Fibroblast of lung (primary cell): ENCODE data around the gene SLC16A7.

Experiments used
- CTCF ChIP-seq, 2 donors: IDR thresholded peaks in 1 of 2; conservative IDR thresholded peaks in 1 of 2; 1 replicate in 1 of 2; 2 replicates in 1 of 2; pipeline ENCODE4 v1.5.1; 2011 to 2012; ENCODE audit warnings: low read length in 2 of 2, control low read depth in 1 of 2, inconsistent platforms in 1 of 2, low read depth in 1 of 2, mild to moderate bottlenecking in 1 of 2
- EZH2 ChIP-seq: IDR thresholded peaks from 2 replicates; pipeline ENCODE4 v1.5.1; 2012; ENCODE audit warnings: low read length, control low read depth, mild to moderate bottlenecking; ENCODE audit errors: missing control alignments

- TF ChIP-seq CTCF (conservative IDR thresholded peaks at IDR 0.05 in 1 of 2, IDR thresholded peaks at IDR 0.05 in 1 of 2; ENCODE audit: low read depth in 1 of 2, low read length in 2 of 2) (peak; percentile 37 to 52), EZH2 (no peak)
Measured at GRCh38 chr12:59834659-59835474, 239.0 kb downstream of the SLC16A7 start.
